HG03378 (cell line): Measurements from ENCODE around the gene POU3F3.
A peak's percentile ranks its signal among the peaks of the same experiment; 100 is the strongest.

Source experiments
- ATAC-seq: cut with Tn5 transposase; IDR thresholded peaks from one replicate; pipeline ENCODE4 v1.9.1; 2021; ENCODE audit warnings: mild to moderate bottlenecking, moderate library complexity; ENCODE audit not compliant: unreplicated experiment

POU3F3 gene

GRCh38 chr2:104872866-104873688, 19.2 kb downstream of the POU3F3 start:
- peak; percentile 89 for ATAC-seq

GRCh38 chr2:104873689-104874054, 19.8 kb downstream of the POU3F3 start:
- ATAC-seq, result no peak

GRCh38 chr2:104874230-104874629, 20.3 kb downstream of the POU3F3 start:
- ATAC-seq, result no peak

- ATAC-seq, result no peak
Measured at GRCh38 chr2:104875262-104875661, 21.3 kb downstream of the POU3F3 start.

- ATAC-seq, result no peak
Measured at GRCh38 chr2:104876606-104877570, 23.0 kb downstream of the POU3F3 start.

GRCh38 chr2:104878863-104879512, 25.1 kb downstream of the POU3F3 start:
- ATAC-seq, result no peak

GRCh38 chr2:104880076-104880475, 26.2 kb downstream of the POU3F3 start:
- no peak for ATAC-seq

GRCh38 chr2:104883357-104883756, 29.4 kb downstream of the POU3F3 start:
- ATAC-seq, result no peak

GRCh38 chr2:104885119-104885782, 31.3 kb downstream of the POU3F3 start:
- ATAC-seq, result no peak

- no peak for ATAC-seq
Measured at GRCh38 chr2:104887676-104888075, 33.8 kb downstream of the POU3F3 start.

- ATAC-seq, result peak; percentile 44
Measured at GRCh38 chr2:104888489-104889258, 34.8 kb downstream of the POU3F3 start.

GRCh38 chr2:104889291-104889959, 35.5 kb downstream of the POU3F3 start:
- peak; percentile 45 for ATAC-seq

GRCh38 chr2:104889960-104890684, 36.2 kb downstream of the POU3F3 start:
- no peak for ATAC-seq

GRCh38 chr2:104890685-104891069, 36.8 kb downstream of the POU3F3 start:
- ATAC-seq, result no peak

- no peak for ATAC-seq
Measured at GRCh38 chr2:104891145-104891544, 37.2 kb downstream of the POU3F3 start.

GRCh38 chr2:104896446-104896845, 42.5 kb downstream of the POU3F3 start:
- no peak for ATAC-seq

GRCh38 chr2:104897515-104898184, 43.7 kb downstream of the POU3F3 start:
- ATAC-seq, result no peak

- ATAC-seq, result no peak
Measured at GRCh38 chr2:104900608-104901007, 46.7 kb downstream of the POU3F3 start.
